HG02642 (cell line): Measurements from ENCODE around the gene GSTK1.

ENCODE experiments used
- ATAC-seq: cut with Tn5 transposase; IDR thresholded peaks from one replicate; pipeline ENCODE4 v1.9.1; 2021; ENCODE audit warnings: mild to moderate bottlenecking; ENCODE audit not compliant: unreplicated experiment, poor library complexity

The GSTK1 gene

GRCh38 chr7:143237366-143237765, 25.9 kb upstream of the GSTK1 start:
- no peak for ATAC-seq

GRCh38 chr7:143238289-143238980, 24.8 kb upstream of the GSTK1 start:
- ATAC-seq = no peak

DNA sequence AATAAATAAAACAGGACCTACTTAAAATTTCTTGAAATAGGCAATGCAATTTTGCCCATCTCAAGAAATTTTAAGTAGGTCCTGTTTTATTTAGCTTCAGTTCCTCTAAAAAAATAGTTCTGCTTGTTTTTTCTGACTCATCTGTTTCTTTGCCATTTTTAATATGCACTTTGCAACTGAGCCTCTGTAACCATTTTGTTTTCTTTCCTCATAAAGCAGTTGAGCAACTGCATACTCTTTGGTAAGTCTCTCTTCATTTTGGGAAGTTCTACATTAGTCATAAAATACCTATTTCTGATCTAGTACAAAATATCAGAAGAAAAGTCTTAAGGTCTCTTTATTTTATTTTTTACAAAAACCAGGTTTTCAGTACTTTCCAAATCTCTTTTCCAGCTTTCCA, 23.4 kb upstream of the GSTK1 start:
- ATAC-seq = no peak

- peak; percentile 90 for ATAC-seq
Measured at GRCh38 chr7:143240291-143241168, 22.7 kb upstream of the GSTK1 start.

DNA sequence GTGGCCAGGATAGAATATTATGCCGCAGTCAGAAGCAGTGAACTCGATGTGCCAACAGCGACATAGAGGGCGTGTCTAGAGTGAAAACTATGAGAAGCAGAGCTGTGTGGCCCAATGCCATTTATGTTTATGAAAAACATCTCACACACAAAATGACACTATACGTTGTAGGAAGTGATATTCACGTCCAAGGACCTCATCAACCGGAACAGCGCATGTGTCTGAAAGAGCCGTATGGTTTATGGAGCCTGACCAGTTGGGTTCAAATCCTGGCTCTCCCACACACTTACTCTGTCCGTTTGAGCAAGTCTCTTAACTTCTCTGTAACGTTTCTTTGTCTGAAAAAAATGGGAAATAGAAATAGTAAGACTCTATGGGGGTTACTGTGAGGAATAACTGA, 20.9 kb upstream of the GSTK1 start:
- ATAC-seq = no peak

- no peak for ATAC-seq
Measured at GRCh38 chr7:143243111-143243510, 20.1 kb upstream of the GSTK1 start.

- ATAC-seq = no peak
Measured at GRCh38 chr7:143243614-143244013, 19.6 kb upstream of the GSTK1 start.

GRCh38 chr7:143244321-143244720, 18.9 kb upstream of the GSTK1 start:
- ATAC-seq = no peak

GRCh38 chr7:143245123-143245522, 18.1 kb upstream of the GSTK1 start:
- no peak for ATAC-seq

- ATAC-seq = no peak
Measured at GRCh38 chr7:143247372-143247771, 15.9 kb upstream of the GSTK1 start.

GRCh38 chr7:143248761-143249354, 14.4 kb upstream of the GSTK1 start:
- ATAC-seq = no peak

GRCh38 chr7:143250199-143250598, 13.0 kb upstream of the GSTK1 start:
- ATAC-seq = no peak

GRCh38 chr7:143250822-143251221, 12.4 kb upstream of the GSTK1 start:
- ATAC-seq = no peak

DNA sequence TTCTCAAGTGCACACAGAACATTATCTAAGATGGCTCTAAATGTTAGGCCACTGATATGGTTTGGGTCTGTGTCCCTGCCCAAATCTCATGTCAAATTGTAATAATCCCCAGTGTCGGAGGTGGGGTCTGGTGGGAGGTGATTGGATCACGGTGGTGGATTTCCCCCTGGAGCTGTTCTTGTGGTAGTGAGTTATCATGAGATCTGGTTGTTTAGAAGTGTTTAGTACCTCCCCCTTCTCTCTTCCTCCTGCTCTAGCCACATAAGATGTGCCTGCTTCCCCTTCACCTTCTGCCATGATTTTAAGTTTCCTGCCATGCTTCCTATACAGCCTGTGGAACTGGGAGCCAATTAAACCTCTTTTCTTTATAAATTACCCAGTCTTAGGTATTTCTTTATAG, 11.2 kb upstream of the GSTK1 start:
- ATAC-seq = no peak

DNA sequence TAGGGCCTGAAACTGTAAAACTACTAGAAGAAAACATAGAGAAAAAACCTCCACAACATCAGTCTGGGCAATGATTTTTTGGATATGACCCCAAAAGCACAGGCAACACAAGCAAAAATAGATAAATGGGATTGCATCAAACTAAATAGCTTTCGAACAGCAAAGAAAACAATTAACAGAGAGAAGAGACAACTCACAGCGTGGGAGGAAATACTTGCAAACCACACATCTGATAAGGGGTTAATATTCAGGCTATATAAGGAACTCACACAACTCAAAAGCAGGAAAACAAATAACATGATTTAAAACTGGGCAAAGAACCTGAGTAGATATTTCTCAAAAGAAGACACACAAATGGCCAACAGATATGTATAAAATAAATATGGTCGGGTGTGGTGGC, 7.7 kb upstream of the GSTK1 start:
- ATAC-seq = no peak

GRCh38 chr7:143256325-143256724, 6.9 kb upstream of the GSTK1 start:
- no peak for ATAC-seq

DNA sequence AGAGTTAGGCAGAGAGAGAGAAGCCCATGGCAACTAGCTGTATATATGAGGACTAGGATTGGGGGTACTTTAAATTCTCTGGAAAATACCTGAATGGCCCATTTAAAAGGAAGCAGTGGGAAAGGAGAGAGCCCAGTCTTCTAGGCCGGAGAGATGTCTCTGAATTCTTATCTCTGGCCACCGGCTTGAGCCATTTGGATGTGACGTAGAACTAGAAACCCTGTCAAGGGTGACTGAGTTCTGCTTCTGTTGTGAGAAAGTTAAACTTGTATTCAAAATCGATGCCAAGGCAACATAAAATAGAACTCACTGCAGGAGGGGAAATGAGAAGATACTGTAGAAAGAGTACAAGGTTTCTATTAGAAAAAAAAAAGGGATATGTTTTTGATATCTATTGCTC, 6.3 kb upstream of the GSTK1 start:
- ATAC-seq = peak; percentile 76

DNA sequence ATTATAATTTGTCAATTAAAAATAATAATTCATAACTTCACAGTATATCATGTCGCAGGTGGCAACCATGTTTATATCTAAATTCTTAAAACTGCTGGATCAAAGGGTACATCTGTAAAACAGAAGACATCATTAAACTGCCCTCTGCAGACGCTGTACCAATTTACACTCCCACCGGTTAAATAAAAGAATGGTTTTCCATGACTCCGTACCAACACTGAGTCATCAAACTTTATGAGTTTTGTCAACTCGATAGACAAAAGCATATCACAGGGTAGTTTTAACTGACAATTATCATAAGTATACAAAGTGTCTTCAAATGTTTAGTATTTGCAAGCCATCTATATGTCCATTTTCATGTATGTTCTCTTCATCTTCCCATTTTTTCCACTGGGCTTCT, 5.7 kb upstream of the GSTK1 start:
- no peak for ATAC-seq

DNA sequence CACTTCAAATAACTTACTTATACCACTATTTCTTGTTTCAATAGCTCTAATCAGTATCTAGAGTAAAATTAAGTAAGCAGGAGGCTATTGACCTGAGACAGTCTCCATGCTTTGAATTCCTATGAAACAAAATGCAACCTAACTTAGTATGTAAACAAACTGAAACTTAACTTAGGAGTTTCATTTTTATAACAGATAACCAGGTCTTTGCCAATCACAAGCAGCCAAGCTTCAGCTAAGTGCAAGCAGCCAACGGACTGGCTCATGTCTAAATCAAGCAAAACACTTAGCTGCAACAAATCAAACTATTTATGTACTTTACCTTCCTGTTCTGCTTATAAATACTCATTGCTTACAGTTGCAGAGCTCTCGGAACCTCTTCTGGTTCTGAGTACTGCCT, 4.4 kb upstream of the GSTK1 start:
- peak; percentile 47 for ATAC-seq

DNA sequence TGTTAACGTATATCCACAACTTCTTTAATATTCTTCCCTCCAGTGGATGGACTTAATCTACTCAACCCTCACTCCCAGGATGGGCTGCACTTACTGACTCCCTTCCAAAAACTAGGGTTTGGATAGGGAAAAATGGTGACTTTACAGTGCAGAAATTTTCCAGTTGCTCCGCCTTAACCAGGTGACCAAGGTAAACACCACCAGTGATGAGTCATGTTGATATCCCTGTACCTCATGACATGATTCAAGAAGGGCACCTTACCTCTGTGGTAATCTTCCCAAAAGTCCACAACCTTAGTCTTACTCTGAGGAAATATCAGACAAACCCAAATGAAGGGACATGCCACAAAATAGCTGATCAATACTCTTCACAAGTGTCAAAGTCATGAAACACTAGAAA, 3.5 kb upstream of the GSTK1 start:
- no peak for ATAC-seq

GRCh38 chr7:143261901-143262300, 1.3 kb upstream of the GSTK1 start:
- no peak for ATAC-seq
